ENCODE data around the gene EML4. TPM values are rescaled to one million over a fixed set of nuclear protein-coding genes. Genes with fewer than 3 reads are reported as not detected.

The EML4 gene
- polyA plus RNA-seq, 1 donor (not counting 4 experiments of a cell fraction or from before 2014, with no cell fraction given) = 36.4 TPM

- Histone ChIP-seq H3K27me3 (ENCODE audit: control insufficient read depth, extremely low read depth, insufficient read depth, low read length) (no peaks in the 10 kb centered on the region), H3K4me3 (ENCODE audit: control insufficient read depth in 2 of 3, extremely low read depth in 1 of 3, insufficient read depth in 2 of 3, low read depth in 1 of 3, low read length in 3 of 3) (no peak overlapping the region), H3K9me1 (ENCODE audit: control insufficient read depth, extremely low read depth, insufficient read depth, low read length) (peaks cover 3% of the 10 kb centered on the region), H3K27ac (ENCODE audit: control insufficient read depth, insufficient read depth, low read length) (no peak overlapping the region), H3K36me3 (ENCODE audit: control insufficient read depth in 2 of 2, extremely low read depth in 1 of 2, insufficient read depth in 2 of 2, low read length in 2 of 2) (no peaks in the 10 kb centered on the region), H3K4me2 (ENCODE audit: control insufficient read depth, extremely low read depth, insufficient read depth, low read depth, low read length) (peak overlapping the region; percentile 2), H3K4me1 (ENCODE audit: control insufficient read depth, extremely low read depth, insufficient read depth, low read length) (peaks cover 42% of the 10 kb centered on the region), H3K9ac (ENCODE audit: control insufficient read depth, extremely low read depth, insufficient read depth, low read length) (no peak overlapping the region), H2AFZ (ENCODE audit: control insufficient read depth, low read length) (no peak overlapping the region), H3K9me3 (ENCODE audit: control insufficient read depth, low read depth, low read length) (no peaks in the 10 kb centered on the region), H4K20me1 (ENCODE audit: control insufficient read depth, extremely low read depth, insufficient read depth, low read length) (no peaks in the 10 kb centered on the region), H3K79me2 (ENCODE audit: control insufficient read depth, insufficient read depth, low read length) (no peaks in the 10 kb centered on the region)
- dilution Hi-C loops (cut with MboI; ENCODE audit: extremely low pct_ligation_motif_present, low sequenced_read_pairs) = no loop called here
- FAIRE-seq (no peak), DNase-seq (ENCODE audit: low read depth, low spot score) (no peak)
- no peak for TF ChIP-seq CTCF (optimal IDR thresholded peaks at IDR 0.05 in 1 of 3, IDR thresholded peaks at IDR 0.05 in 1 of 3, conservative IDR thresholded peaks at IDR 0.05 in 1 of 3; ENCODE audit: extremely low read depth in 1 of 3, insufficient read depth in 2 of 3, low read length in 3 of 3)
- TF ChIP-seq EZH2 (IDR thresholded peaks at IDR 0.05; ENCODE audit: low read length) = no peak
These were observed 30.1 kb upstream of the EML4 start for GRCh38 chr2:42139101-42139500.

GRCh38 chr2:42140496-42140895 lies 28.7 kb upstream of the EML4 start:
- H3K9me3 ChIP-seq (ENCODE audit: control insufficient read depth, low read depth, low read length) = no peaks in the 10 kb centered on the region
- peaks cover 3% of the 10 kb centered on the region for H3K9me1 ChIP-seq (ENCODE audit: control insufficient read depth, extremely low read depth, insufficient read depth, low read length)
- H4K20me1 ChIP-seq (ENCODE audit: control insufficient read depth, extremely low read depth, insufficient read depth, low read length) = no peaks in the 10 kb centered on the region
- TF ChIP-seq CTCF (optimal IDR thresholded peaks at IDR 0.05 in 1 of 3, IDR thresholded peaks at IDR 0.05 in 1 of 3, conservative IDR thresholded peaks at IDR 0.05 in 1 of 3; ENCODE audit: extremely low read depth in 1 of 3, insufficient read depth in 2 of 3, low read length in 3 of 3) = no peak
- no peak for TF ChIP-seq EZH2 (IDR thresholded peaks at IDR 0.05; ENCODE audit: low read length)
- no peak overlapping the region for H3K4me3 ChIP-seq (ENCODE audit: control insufficient read depth in 2 of 3, extremely low read depth in 1 of 3, insufficient read depth in 2 of 3, low read depth in 1 of 3, low read length in 3 of 3)
- H3K9ac ChIP-seq (ENCODE audit: control insufficient read depth, extremely low read depth, insufficient read depth, low read length) = no peak overlapping the region
- no peak overlapping the region for H3K4me2 ChIP-seq (ENCODE audit: control insufficient read depth, extremely low read depth, insufficient read depth, low read depth, low read length)
- H3K36me3 ChIP-seq (ENCODE audit: control insufficient read depth in 2 of 2, extremely low read depth in 1 of 2, insufficient read depth in 2 of 2, low read length in 2 of 2) = no peaks in the 10 kb centered on the region
- H3K4me1 ChIP-seq (ENCODE audit: control insufficient read depth, extremely low read depth, insufficient read depth, low read length) = peaks cover 42% of the 10 kb centered on the region
- FAIRE-seq (no peak), DNase-seq (ENCODE audit: low read depth, low spot score) (no peak)
- no peaks in the 10 kb centered on the region for H3K27me3 ChIP-seq (ENCODE audit: control insufficient read depth, extremely low read depth, insufficient read depth, low read length)
- H3K27ac ChIP-seq (ENCODE audit: control insufficient read depth, insufficient read depth, low read length) = no peak overlapping the region
- dilution Hi-C loops (cut with MboI; ENCODE audit: extremely low pct_ligation_motif_present, low sequenced_read_pairs) = no loop called here
- H3K79me2 ChIP-seq (ENCODE audit: control insufficient read depth, insufficient read depth, low read length) = no peaks in the 10 kb centered on the region
- no peak overlapping the region for H2AFZ ChIP-seq (ENCODE audit: control insufficient read depth, low read length)

All from keratinocyte (primary cell).